SK-N-SH (cell line): Measurements from ENCODE around the gene MEGF6.

Experiments used
- CTCF ChIP-seq: fragments of 200-600 bp; sonication (generic); IDR thresholded peaks from 2 replicates; pipeline ENCODE4 v1.6.1; 2017; ENCODE audit warnings: antibody characterized with exemption, mild to moderate bottlenecking, moderate library complexity
- GABPA ChIP-seq: IDR thresholded peaks from 2 replicates; pipeline ENCODE4 v1.4.0; 2012; ENCODE audit warnings: low read depth, mild to moderate bottlenecking
- TAF1 ChIP-seq: IDR thresholded peaks from 2 replicates; pipeline ENCODE4 v1.6.1; 2012; ENCODE audit warnings: low read depth, mild to moderate bottlenecking, low read length, moderate library complexity, borderline replicate concordance

DNA sequence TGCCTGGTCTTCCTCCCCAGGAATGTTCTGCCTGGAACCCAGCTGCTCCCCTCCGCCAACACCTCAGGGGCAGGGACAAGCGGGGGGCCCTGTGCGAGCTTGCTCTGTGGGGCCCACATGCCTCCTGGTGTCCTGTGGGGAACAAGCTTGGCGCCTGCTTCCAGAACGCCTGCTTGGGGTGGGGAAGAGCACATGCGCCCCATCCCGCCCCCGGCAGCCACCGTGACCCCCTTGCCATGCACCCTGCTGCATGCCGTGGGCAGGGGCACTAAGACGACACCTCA is 57.4 kb downstream of the MEGF6 start:
- TF ChIP-seq GABPA = no peak
- TF ChIP-seq TAF1 = no peak
- no peak for TF ChIP-seq CTCF
